Esophagus squamous epithelium (tissue), 4 donors: ENCODE measurements around the gene ZNF777.

ENCODE experiments used
- CTCF ChIP-seq, 6 experiments: fragments of 450-650 bp in 4 of 6; fragments of 200-600 bp in 2 of 6; sonication (generic) in 2 of 6; IDR thresholded peaks; one replicate each; pipeline ENCODE4 v1.5.1; 2016 to 2019; ENCODE audit warnings: antibody characterized with exemption in 6 of 6, mild to moderate bottlenecking in 4 of 6, moderate library complexity in 4 of 6
- POLR2A ChIP-seq, 4 donors: fragments of 450-650 bp; IDR thresholded peaks; one replicate each; pipeline ENCODE4 v1.6.1; 2017; ENCODE audit warnings: antibody characterized with exemption in 4 of 4, mild to moderate bottlenecking in 4 of 4, moderate library complexity in 3 of 4

DNA sequence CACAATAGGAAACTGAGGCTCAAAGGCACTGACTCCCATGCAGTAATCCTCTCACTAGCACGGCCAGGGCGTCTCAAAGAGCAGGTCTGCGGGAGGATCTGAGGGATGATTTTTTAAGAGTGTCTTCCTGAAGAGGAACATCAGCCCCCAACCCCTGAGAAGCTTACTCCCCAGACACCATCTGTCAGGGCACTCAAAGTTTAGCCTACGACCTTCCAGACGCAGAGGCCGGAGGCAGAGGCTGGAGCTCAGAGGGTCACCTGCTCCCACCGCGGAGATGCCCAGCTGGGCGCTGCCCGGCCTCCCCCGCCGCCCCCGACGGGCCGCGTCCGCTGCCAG lies 1.7 kb downstream of the ZNF777 start:
- TF ChIP-seq CTCF (IDR thresholded peaks at IDR 0.05) (no peak), POLR2A (IDR thresholded peaks at IDR 0.05) (no peak)
